ENCODE results near the gene LTN1. TPM values are rescaled to one million over a fixed set of nuclear protein-coding genes. Genes with fewer than 3 reads are reported as not detected.
"Not testable (repeated sequence)": the region's sequence is repeated elsewhere in the genome, so short reads cannot be mapped to it uniquely, and the experiment has no call there.

LTN1 gene
- total RNA-seq, 1 donor from 2014 or later = 22.0 TPM

- no peak for TF ChIP-seq CTCF (IDR thresholded peaks at IDR 0.05)
- intact Hi-C loops (cut with DNase I) = no loop called here
- no peak for DNase-seq
Measured at GRCh38 chr21:29018540-29018939, 25.9 kb upstream of the LTN1 start.

DNA sequence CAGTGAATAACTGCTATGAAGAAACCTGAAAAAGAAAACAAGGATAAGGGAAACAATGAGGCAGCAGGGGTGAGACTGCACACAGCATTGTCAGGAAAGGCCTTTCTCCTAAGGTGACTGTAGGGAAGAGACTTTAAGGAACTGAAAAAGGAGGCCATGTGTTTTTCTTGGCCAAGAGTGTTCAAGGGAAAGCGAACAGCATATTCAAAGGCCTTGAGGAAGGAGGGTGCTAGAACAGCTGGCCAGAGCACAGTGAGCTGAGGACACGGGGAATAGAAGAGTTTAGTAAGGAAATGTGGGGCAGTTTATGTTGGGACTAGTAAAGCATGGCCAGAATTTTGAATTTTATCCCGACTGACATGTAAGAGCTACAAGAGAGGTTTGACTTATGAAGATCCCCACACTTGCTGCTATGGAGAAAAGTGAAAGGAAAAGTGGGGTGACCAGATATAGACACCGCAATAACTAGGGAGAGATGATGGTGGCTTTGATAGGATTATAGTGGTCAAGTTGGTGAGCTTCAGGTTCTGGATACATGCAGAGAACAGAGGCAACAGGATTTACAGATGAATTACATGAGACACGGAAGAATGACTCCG lies 25.1 kb upstream of the LTN1 start:
- Histone ChIP-seq H3K27me3 (ENCODE audit: low read depth) (no peaks in the 10 kb centered on the region), H3K36me3 (no peaks in the 10 kb centered on the region), H3K9me3 (no peaks in the 10 kb centered on the region), H3K4me3 (peak overlapping the region; percentile 99), H3K4me1 (peaks cover 15% of the 10 kb centered on the region), H3K27ac (no peak overlapping the region)
- TF ChIP-seq CTCF (IDR thresholded peaks at IDR 0.05) = no peak
- intact Hi-C loops (cut with DNase I) = no loop called here
- ATAC-seq (peak in 1 of 2 donors; percentile 7), DNase-seq (no peak)

More at GRCh38 chr21:29018540-29018939, 25.9 kb upstream of the LTN1 start:
- peaks cover 15% of the 10 kb centered on the region for H3K4me1 ChIP-seq
- no peaks in the 10 kb centered on the region for H3K9me3 ChIP-seq
- no peaks in the 10 kb centered on the region for H3K36me3 ChIP-seq
- peak overlapping the region; percentile 99 for H3K4me3 ChIP-seq
- H3K27me3 ChIP-seq (ENCODE audit: low read depth) = no peaks in the 10 kb centered on the region
- ATAC-seq = peak; percentile 43 to 61
- H3K27ac ChIP-seq = peak overlapping the region; percentile 94

- H3K9me3 ChIP-seq; ATAC-seq; H3K27me3 ChIP-seq (ENCODE audit: low read depth); H3K27ac ChIP-seq; H3K4me1 ChIP-seq; intact Hi-C loops (cut with DNase I); DNase-seq; H3K4me3 ChIP-seq: not testable (repeated sequence)
- peaks cover 19% of the 10 kb centered on the region for H3K36me3 ChIP-seq
Measured at GRCh38 chr21:29011236-29011635, 18.6 kb upstream of the LTN1 start.

- Histone ChIP-seq H3K4me1 (peaks cover 6% of the 10 kb centered on the region), H3K27me3 (ENCODE audit: low read depth) (no peaks in the 10 kb centered on the region), H3K36me3 (peaks cover 19% of the 10 kb centered on the region), H3K27ac (no peak overlapping the region), H3K4me3 (no peak overlapping the region), H3K9me3 (no peaks in the 10 kb centered on the region)
- no peak for DNase-seq
- no peak for ATAC-seq
- TF ChIP-seq CTCF (IDR thresholded peaks at IDR 0.05) = no peak
- intact Hi-C loops (cut with DNase I) = no loop called here
Measured at GRCh38 chr21:29008367-29008766, 15.7 kb upstream of the LTN1 start.

DNA sequence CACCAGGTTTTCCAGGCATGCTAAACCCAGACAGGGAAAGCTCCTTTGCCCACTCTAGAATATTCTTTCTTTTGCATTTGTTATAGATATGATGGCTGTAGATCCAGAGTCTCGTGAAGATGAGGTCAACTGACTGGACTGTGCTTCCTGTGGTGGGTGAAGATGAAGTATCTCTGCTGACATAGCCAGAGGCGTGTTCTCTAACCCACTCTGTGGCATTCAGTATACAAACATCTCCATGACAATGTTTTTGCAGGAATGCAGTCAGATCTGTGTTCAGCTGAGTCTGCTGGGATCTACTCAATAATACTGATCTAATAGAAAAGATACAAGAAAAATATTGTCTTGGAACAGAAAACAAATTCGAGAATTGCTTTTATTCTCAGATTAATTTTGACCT lies 15.1 kb upstream of the LTN1 start:
- no peak for TF ChIP-seq CTCF (IDR thresholded peaks at IDR 0.05)
- Histone ChIP-seq H3K36me3 (peaks cover 19% of the 10 kb centered on the region), H3K9me3 (no peaks in the 10 kb centered on the region), H3K27me3 (ENCODE audit: low read depth) (no peaks in the 10 kb centered on the region), H3K4me3 (no peak overlapping the region), H3K27ac (no peak overlapping the region), H3K4me1 (peaks cover 7% of the 10 kb centered on the region)
- ATAC-seq (no peak), DNase-seq (no peak)
- intact Hi-C loops (cut with DNase I) = no loop called here

DNA sequence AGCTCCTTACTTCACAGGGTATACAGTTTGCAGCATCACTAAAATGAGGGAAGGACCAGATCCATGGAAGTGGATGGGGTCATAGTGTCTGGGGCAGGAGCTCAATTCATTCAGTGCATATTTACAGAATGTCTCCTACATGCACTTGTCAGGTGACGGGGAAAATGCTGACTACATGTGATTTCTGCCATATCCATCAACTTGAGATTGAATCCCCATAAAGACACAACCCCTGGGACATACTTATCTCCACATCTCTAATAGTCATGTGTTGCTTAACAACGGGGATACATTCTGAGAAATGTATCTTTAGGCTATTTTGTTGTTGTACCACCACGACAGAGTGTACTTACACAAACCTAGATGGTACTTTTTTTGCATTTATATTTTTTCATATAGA lies 14.5 kb upstream of the LTN1 start:
- TF ChIP-seq CTCF (IDR thresholded peaks at IDR 0.05) = no peak
- Histone ChIP-seq H3K27ac (no peak overlapping the region), H3K27me3 (ENCODE audit: low read depth) (no peaks in the 10 kb centered on the region), H3K9me3 (no peaks in the 10 kb centered on the region), H3K4me1 (peaks cover 7% of the 10 kb centered on the region), H3K4me3 (no peak overlapping the region), H3K36me3 (peaks cover 19% of the 10 kb centered on the region)
- ATAC-seq (no peak), DNase-seq (no peak)
- intact Hi-C loops (cut with DNase I) = no loop called here
